ENCODE data around the gene NDUFS6. TPM values are rescaled to one million over a fixed set of nuclear protein-coding genes. Genes with fewer than 3 reads are reported as not detected.
A peak's percentile ranks its signal among the peaks of the same experiment; 100 is the strongest.

The NDUFS6 gene
- total and polyA plus RNA-seq, 2 of the 8 experiments (the other 6 are each of a cell fraction or from before 2014, with no cell fraction given) = 72.7 to 191 TPM

- Histone ChIP-seq H3K4me1 (replicated peaks in 1 of 4; ENCODE audit: control insufficient read depth in 3 of 4, insufficient read depth in 4 of 4, low read length in 3 of 4) (peaks cover 0 to 17% (median 3%) of the 10 kb centered on the region in 4 experiments; a peak in 6 of 7 replicates), H4K91ac (replicated peaks; ENCODE audit: insufficient read length, low read length) (no peak overlapping the region), H3K4me2 (ENCODE audit: insufficient read depth in 1 of 2, low read depth in 2 of 2, low read length in 2 of 2) (no peak overlapping the region), H3K36me3 (ENCODE audit: control insufficient read depth in 2 of 4, insufficient read depth in 4 of 4, low read length in 3 of 4) (no peaks in the 10 kb centered on the region), H2AK5ac (ENCODE audit: low read depth, low read length) (no peak overlapping the region), H3K27me3 (replicated peaks in 1 of 4; ENCODE audit: control insufficient read depth in 3 of 4, extremely low read depth in 1 of 4, insufficient read depth in 3 of 4, low read length in 3 of 4) (no peaks in the 10 kb centered on the region; a peak in 1 of 7 replicates), H4K20me1 (replicated peaks in 1 of 2; ENCODE audit: control insufficient read depth in 1 of 2, insufficient read depth in 2 of 2, low read length in 2 of 2) (no peaks in the 10 kb centered on the region), H3K9me3 (ENCODE audit: insufficient read depth in 2 of 2, low read depth in 1 of 2, low read length in 1 of 2) (no peaks in the 10 kb centered on the region), H3K27ac (ENCODE audit: low read depth, low read length) (no peak overlapping the region; the same call in 1 of the 2 replicates), H3K79me1 (ENCODE audit: low read depth, low read length) (no peaks in the 10 kb centered on the region), H3K18ac (ENCODE audit: extremely low read depth, low read length) (no peak overlapping the region; the same call in 1 of the 2 replicates), H3K23me2 (ENCODE audit: low read depth, low read length) (no peaks in the 10 kb centered on the region), H3K9ac (replicated peaks in 1 of 4; ENCODE audit: extremely low read depth in 1 of 4, low read depth in 3 of 4, low read length in 3 of 4) (no peak overlapping the region), H2BK15ac (ENCODE audit: low read length) (0 out of 2 replicates have a peak overlapping the region, but pooled peaks have one; percentile 61), H3K4ac (replicated peaks; ENCODE audit: insufficient read length, low read depth, low read length) (no peak overlapping the region), H3K4me3 (ENCODE audit: extremely low read depth in 1 of 4, insufficient read depth in 2 of 4, low read depth in 3 of 4, low read length in 4 of 4) (no peak overlapping the region), H2BK20ac (ENCODE audit: low read length) (no peak overlapping the region), H2AFZ (ENCODE audit: low read length) (no peak overlapping the region), H4K5ac (ENCODE audit: insufficient read length, low read depth, low read length) (no peak overlapping the region), H4K8ac (ENCODE audit: extremely low read depth, insufficient read depth, low read length) (peak overlapping the region; percentile 53), H3K56ac (replicated peaks; ENCODE audit: insufficient read length, low read depth, low read length) (no peak overlapping the region), H3K14ac (ENCODE audit: insufficient read length) (no peak overlapping the region), H3K23ac (ENCODE audit: insufficient read length) (no peak overlapping the region), H2BK5ac (ENCODE audit: low read depth, low read length) (no peak overlapping the region), H3K79me2 (ENCODE audit: control insufficient read depth in 1 of 2, insufficient read depth in 2 of 2, low read length in 2 of 2) (no peaks in the 10 kb centered on the region), H2BK120ac (replicated peaks; ENCODE audit: low read depth, low read length) (no peak overlapping the region), H2BK12ac (ENCODE audit: low read depth, low read length) (no peak overlapping the region)
- no peak for FAIRE-seq
- ChIA-PET POLR2A (ENCODE audit: partially characterized antibody) (no interaction called here), CTCF (ENCODE audit: partially characterized antibody) (interaction anchor here (1.3 kb wide), 1 partner anchor 17 kb away, joined by 3 read pairs; no protein-coding TSS in a partner anchor)
- no peak for DNase-seq (ENCODE audit: low read depth in 1 of 2, low spot score in 2 of 2)
- whole genome bisulfite sequencing, 2 experiments (ENCODE audit: extremely low coverage in 1 of 2, insufficient coverage in 1 of 2, insufficient read length in 1 of 2, insufficient replicate concordance in 2 of 2, low coverage in 1 of 2, low lambda C conversion rate in 2 of 2, missing lambda C conversion rate in 1 of 2) = 93% methylated on average over 20 of the region's 32 CpGs; no CpG with 5 or more reads in 1 of the 2 experiments
- TF ChIP-seq FOSL1 (IDR thresholded peaks at IDR 0.05; ENCODE audit: insufficient read depth, low read depth, low read length) (no peak), RXRA (IDR thresholded peaks at IDR 0.05; ENCODE audit: insufficient read depth, low read depth, low read length) (no peak), BRCA1 (IDR thresholded peaks at IDR 0.05; ENCODE audit: low read depth, low read length) (no peak), POU5F1 (IDR thresholded peaks at IDR 0.05; ENCODE audit: low read depth, low read length) (no peak), ZNF274 (IDR thresholded peaks at IDR 0.05; ENCODE audit: borderline replicate concordance, extremely low read depth, low read length) (no peak), HDAC2 (IDR thresholded peaks at IDR 0.05; ENCODE audit: borderline replicate concordance in 1 of 2, low read depth in 2 of 2, low read length in 2 of 2) (no peak), USF2 (IDR thresholded peaks at IDR 0.05; ENCODE audit: low read length) (no peak)
These were observed 36.0 kb downstream of the NDUFS6 start for GRCh38 chr5:1836891-1837880.
